Loucy (cell line): Measurements from ENCODE around the gene CCRL2.

Experiments
- H2AFZ ChIP-seq: fragments of 200-600 bp; sonication (generic); 2 replicates; pipeline ENCODE4 v1.6.0; 2016; ENCODE audit warnings: antibody characterized with exemption, mild to moderate bottlenecking, low read length, moderate library complexity
- H3F3A ChIP-seq: fragments of 200-600 bp; 2 replicates; pipeline ENCODE4 v1.6.0; 2016; ENCODE audit warnings: antibody characterized with exemption, low read depth, mild to moderate bottlenecking
- H3K27me3 ChIP-seq: fragments of 200-600 bp; sonication (generic); 2 replicates; pipeline ENCODE4 v1.6.1; 2014; ENCODE audit warnings: low read length, mild to moderate bottlenecking; ENCODE audit not compliant: insufficient read depth, poor library complexity, severe bottlenecking
- H3K36me3 ChIP-seq: fragments of 200-600 bp; sonication (generic); 2 replicates; pipeline ENCODE4 v1.6.1; 2016; ENCODE audit warnings: low read length; ENCODE audit not compliant: insufficient read depth
- H3K4me1 ChIP-seq: fragments of 200-600 bp; sonication (generic); 2 replicates; pipeline ENCODE4 v1.5.1; 2014; ENCODE audit warnings: low read length, mild to moderate bottlenecking; ENCODE audit not compliant: insufficient read depth, poor library complexity, severe bottlenecking
- H3K4me2 ChIP-seq: fragments of 200-600 bp; sonication (generic); 2 replicates; pipeline ENCODE4 v1.6.0; 2014; ENCODE audit warnings: antibody characterized with exemption, low read length, low read depth, mild to moderate bottlenecking; ENCODE audit not compliant: poor library complexity, severe bottlenecking
- H3K4me3 ChIP-seq: fragments of 200-600 bp; sonication (generic); 2 replicates; pipeline ENCODE4 v1.5.1; 2014; ENCODE audit warnings: low read length, mild to moderate bottlenecking, mixed read lengths; ENCODE audit not compliant: poor library complexity, severe bottlenecking
- H3K79me2 ChIP-seq: fragments of 200-600 bp; sonication (generic); 2 replicates; pipeline ENCODE4 v1.6.1; 2014; ENCODE audit warnings: low read length; ENCODE audit not compliant: insufficient read depth
- H3K9ac ChIP-seq: fragments of 200-600 bp; sonication (generic); 2 replicates; pipeline ENCODE4 v1.6.0; 2014; ENCODE audit warnings: mild to moderate bottlenecking, low read depth, low read length, moderate library complexity; ENCODE audit not compliant: poor library complexity, severe bottlenecking
- H3K9me2 ChIP-seq: fragments of 200-600 bp; sonication (generic); replicated peaks from 2 replicates; pipeline ENCODE4 v1.6.1; 2016; ENCODE audit warnings: low read depth, low read length, mixed read lengths
- H3K9me3 ChIP-seq: fragments of 200-600 bp; sonication (generic); 2 replicates; pipeline ENCODE4 v1.6.1; 2014; ENCODE audit warnings: mild to moderate bottlenecking, antibody characterized with exemption, low read length, low read depth; ENCODE audit not compliant: insufficient read depth
- H4K20me1 ChIP-seq: fragments of 200-600 bp; sonication (generic); 2 replicates; pipeline ENCODE4 v1.6.0; 2014; ENCODE audit warnings: antibody characterized with exemption, low read length, mild to moderate bottlenecking; ENCODE audit not compliant: insufficient read depth, poor library complexity, severe bottlenecking
- CTCF ChIP-seq: fragments of 200-600 bp; sonication (generic); conservative IDR thresholded peaks from 2 replicates; pipeline ENCODE4 v1.5.1; 2014; ENCODE audit warnings: mild to moderate bottlenecking, antibody characterized with exemption, low read length
- EZH2phosphoT487 ChIP-seq: fragments of 200-600 bp; IDR thresholded peaks from 2 replicates; pipeline ENCODE4 v1.6.1; 2018; ENCODE audit warnings: antibody characterized with exemption, mild to moderate bottlenecking, moderate library complexity, borderline replicate concordance

Gene CCRL2

GRCh38 chr3:46448721-46449120 is 41.7 kb downstream of the CCRL2 start:
- TF ChIP-seq EZH2phosphoT487 (no peak), CTCF (no peak)
- Histone ChIP-seq H3K36me3 (no peaks in the 10 kb centered on the region), H3K27me3 (no peaks in the 10 kb centered on the region), H3K9ac (no peak overlapping the region), H3K9me3 (no peaks in the 10 kb centered on the region), H3K4me3 (no peak overlapping the region), H3K79me2 (no peaks in the 10 kb centered on the region), H4K20me1 (no peaks in the 10 kb centered on the region), H3F3A (no peaks in the 10 kb centered on the region), H3K9me2 (no peaks in the 10 kb centered on the region), H3K4me1 (peaks cover 4% of the 10 kb centered on the region), H3K4me2 (no peak overlapping the region), H2AFZ (no peak overlapping the region)

GRCh38 chr3:46449755-46450552 is 42.9 kb downstream of the CCRL2 start:
- Histone ChIP-seq H3K36me3 (no peaks in the 10 kb centered on the region), H3K27me3 (no peaks in the 10 kb centered on the region), H3K4me3 (no peak overlapping the region), H2AFZ (no peak overlapping the region), H4K20me1 (no peaks in the 10 kb centered on the region), H3F3A (no peaks in the 10 kb centered on the region), H3K9me2 (no peaks in the 10 kb centered on the region), H3K9ac (no peak overlapping the region), H3K9me3 (no peaks in the 10 kb centered on the region), H3K4me2 (no peak overlapping the region), H3K79me2 (no peaks in the 10 kb centered on the region), H3K4me1 (peaks cover 10% of the 10 kb centered on the region)
- TF ChIP-seq CTCF (peak; percentile 85), EZH2phosphoT487 (no peak)

GRCh38 chr3:46453526-46454208 is 46.6 kb downstream of the CCRL2 start:
- no peaks in the 10 kb centered on the region for H3K9me2 ChIP-seq
- TF ChIP-seq EZH2phosphoT487 (no peak), CTCF (no peak)
- H3F3A ChIP-seq: no peaks in the 10 kb centered on the region
- H2AFZ ChIP-seq: no peak overlapping the region
- no peaks in the 10 kb centered on the region for H3K9me3 ChIP-seq
- no peaks in the 10 kb centered on the region for H3K27me3 ChIP-seq
- H3K79me2 ChIP-seq: no peaks in the 10 kb centered on the region
- H3K4me1 ChIP-seq: peaks cover 10% of the 10 kb centered on the region
- peak overlapping the region; percentile 20 for H3K4me2 ChIP-seq
- H4K20me1 ChIP-seq: no peaks in the 10 kb centered on the region
- no peak overlapping the region for H3K4me3 ChIP-seq
- H3K36me3 ChIP-seq: no peaks in the 10 kb centered on the region
- no peak overlapping the region for H3K9ac ChIP-seq
